GM23338 (cell line): ENCODE measurements around the gene TIMM44. TPM values are rescaled to one million over a fixed set of nuclear protein-coding genes. Genes with fewer than 3 reads are reported as not detected.

Experiments used
- ATAC-seq: fragments of 200-7000 bp; cut with Tn5 transposase; 3 replicates; pipeline ENCODE4 v1.9.1; 2020
- DNase-seq: peaks from one replicate; pipeline ENCODE4 v3.0.0-alpha.2; 2015; ENCODE audit warnings: low spot score
- H2AFZ ChIP-seq: fragments of 200-600 bp; sonication (generic); 2 replicates; pipeline ENCODE4 v1.8.0; 2016; ENCODE audit warnings: antibody characterized with exemption, mild to moderate bottlenecking, moderate library complexity
- H3F3A ChIP-seq: fragments of 200-600 bp; sonication (generic); replicated peaks from 2 replicates; pipeline ENCODE4 v1.8.0; 2017; ENCODE audit warnings: antibody characterized with exemption, mixed run types, low read depth
- H3K27ac ChIP-seq: fragments of 200-600 bp; sonication (generic); 2 replicates; pipeline ENCODE4 v1.6.1; 2016; ENCODE audit warnings: low read depth
- H3K27me3 ChIP-seq: fragments of 200-600 bp; sonication (generic); 2 replicates; pipeline ENCODE4 v1.8.0; 2016; ENCODE audit warnings: mild to moderate bottlenecking, mixed run types, moderate library complexity; ENCODE audit not compliant: insufficient read depth
- H3K36me3 ChIP-seq: fragments of 200-600 bp; sonication (generic); 2 replicates; pipeline ENCODE4 v1.8.0; 2016; ENCODE audit warnings: mild to moderate bottlenecking; ENCODE audit not compliant: insufficient read depth
- H3K4me1 ChIP-seq: fragments of 200-600 bp; sonication (generic); 2 replicates; pipeline ENCODE4 v1.8.0; 2016; ENCODE audit warnings: mild to moderate bottlenecking, moderate library complexity; ENCODE audit not compliant: insufficient read depth
- H3K4me2 ChIP-seq: fragments of 200-600 bp; sonication (generic); 2 replicates; pipeline ENCODE4 v1.7.1; 2017; ENCODE audit warnings: mixed run types
- H3K4me3 ChIP-seq: fragments of 200-600 bp; sonication (generic); 2 replicates; pipeline ENCODE4 v1.6.1; 2016; ENCODE audit warnings: mixed run types
- H3K79me2 ChIP-seq: fragments of 200-600 bp; sonication (generic); replicated peaks from 2 replicates; pipeline ENCODE4 v1.8.0; 2017; ENCODE audit warnings: mild to moderate bottlenecking; ENCODE audit not compliant: insufficient read depth
- H3K9me2 ChIP-seq: fragments of 200-600 bp; sonication (generic); 2 replicates; pipeline ENCODE4 v1.8.0; 2017; ENCODE audit not compliant: insufficient read depth
- H4K20me1 ChIP-seq: fragments of 200-600 bp; sonication (generic); replicated peaks from 2 replicates; pipeline ENCODE4 v1.8.0; 2017; ENCODE audit warnings: mild to moderate bottlenecking; ENCODE audit not compliant: insufficient read depth
- H3K27ac Mint-ChIP-seq: 2 replicates; pipeline ENCODE4 v1.8.0; 2020; ENCODE audit warnings: inconsistent platforms, mild to moderate bottlenecking, moderate library complexity, mixed read lengths
- H3K27me3 Mint-ChIP-seq: 3 replicates; pipeline ENCODE4 v1.8.0; 2022; ENCODE audit warnings: low read depth, mild to moderate bottlenecking, moderate library complexity, mixed read lengths, inconsistent platforms; ENCODE audit not compliant: insufficient read depth, poor library complexity
- H3K36me3 Mint-ChIP-seq: 3 replicates; pipeline ENCODE4 v1.8.0; 2021; ENCODE audit warnings: low read depth, mild to moderate bottlenecking, inconsistent platforms, moderate library complexity, mixed read lengths
- H3K4me1 Mint-ChIP-seq: 3 replicates; pipeline ENCODE4 v1.8.0; 2020; ENCODE audit warnings: mild to moderate bottlenecking, inconsistent platforms, mixed read lengths
- H3K4me3 Mint-ChIP-seq: 3 replicates; pipeline ENCODE4 v1.8.0; 2021; ENCODE audit warnings: moderate library complexity, mild to moderate bottlenecking, inconsistent platforms, mixed read lengths
- H3K9me3 Mint-ChIP-seq: 3 replicates; pipeline ENCODE4 v1.8.0; 2020; ENCODE audit warnings: moderate library complexity, mild to moderate bottlenecking, inconsistent platforms, mixed read lengths
- CREB1 ChIP-seq: fragments of 250-450 bp; sonication (Bioruptor Pico); IDR thresholded peaks from 2 replicates; pipeline ENCODE4 v1.5.0; 2020; ENCODE audit warnings: low read depth, mild to moderate bottlenecking, moderate library complexity
- EZH2 ChIP-seq: fragments of 200-600 bp; sonication (generic); IDR thresholded peaks from one replicate; pipeline ENCODE4 v1.8.0; 2017; ENCODE audit warnings: antibody characterized with exemption, mild to moderate bottlenecking, low read depth; ENCODE audit not compliant: unreplicated experiment
- EZH2phosphoT487 ChIP-seq: fragments of 200-600 bp; sonication (generic); IDR thresholded peaks from one replicate; pipeline ENCODE4 v1.8.1; 2018; ENCODE audit warnings: antibody characterized with exemption; ENCODE audit not compliant: unreplicated experiment
- JUNB ChIP-seq: IDR thresholded peaks from one replicate; pipeline ENCODE4 v1.6.1; 2016; ENCODE audit warnings: antibody characterized with exemption; ENCODE audit not compliant: unreplicated experiment
- NANOG ChIP-seq: IDR thresholded peaks from 2 replicates; pipeline ENCODE4 v1.6.1; 2016; ENCODE audit warnings: antibody characterized with exemption, borderline replicate concordance
- POLR2AphosphoS5 ChIP-seq: IDR thresholded peaks from 2 replicates; pipeline ENCODE4 v1.6.1; 2016; ENCODE audit warnings: antibody characterized with exemption, low read depth
- ZNF114 ChIP-seq: fragments of 250-450 bp; sonication (Bioruptor Pico); IDR thresholded peaks from 2 replicates; pipeline ENCODE4 v1.5.0; 2020; ENCODE audit warnings: mild to moderate bottlenecking, moderate library complexity
- ZNF331 ChIP-seq: fragments of 250-450 bp; sonication (Bioruptor Pico); IDR thresholded peaks from 2 replicates; pipeline ENCODE4 v1.5.0; 2020; ENCODE audit warnings: low read depth, mild to moderate bottlenecking, moderate library complexity
- polyA plus RNA-seq: library from polyadenylated mRNA; unstranded; fragments of >200 nt; fragmentation: Nextera tagmentation; extraction: Ambion mirVana; gene quantifications from 2 replicates; pipeline ENCODE4 v1.2.1, GENCODE V29; 2016
- total RNA-seq: library from RNA; depleted of rRNA; stranded (reverse); fragments of >200 nt; shearing (Covaris generic); gene quantifications from 2 replicates; pipeline ENCODE4 v1.2.3, GENCODE V29; 2014
- TF ChIP-seq, protein P1 (sequence below): fragments of 250-450 bp; sonication (Bioruptor Pico); IDR thresholded peaks from 2 replicates; pipeline ENCODE4 v1.5.0; 2020; ENCODE audit warnings: mild to moderate bottlenecking, moderate library complexity
- TF ChIP-seq, protein P2 (sequence below): IDR thresholded peaks from one replicate; pipeline ENCODE4 v1.6.1; 2018; ENCODE audit warnings: antibody characterized with exemption; ENCODE audit not compliant: unreplicated experiment
- TF ChIP-seq, protein P3 (sequence below): IDR thresholded peaks from 2 replicates; pipeline ENCODE4 v1.6.1; 2016; ENCODE audit warnings: antibody characterized with exemption

The TIMM44 gene
- total and polyA plus RNA-seq, 2 experiments from 2014 or later = 125 to 128 TPM

DNA sequence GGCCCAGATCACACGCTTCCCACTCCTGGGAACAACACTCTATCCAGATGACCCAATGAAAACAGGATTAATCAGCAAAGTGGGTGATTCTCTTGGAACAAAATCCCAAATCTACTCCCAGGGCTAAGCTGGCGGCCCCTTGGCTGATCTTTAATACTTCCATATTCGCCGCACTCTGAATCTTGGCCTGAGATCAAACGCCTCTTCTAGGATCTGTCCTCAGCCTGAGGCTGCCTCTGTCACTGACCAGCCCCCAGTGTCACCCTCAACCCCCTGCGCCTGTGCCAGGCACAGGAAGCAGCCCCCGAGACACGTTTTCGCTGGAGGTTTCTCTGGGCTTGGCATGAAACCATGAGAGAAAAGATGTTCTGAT, 15.1 kb downstream of the TIMM44 start (continued):
- TF ChIP-seq, protein P1, sequence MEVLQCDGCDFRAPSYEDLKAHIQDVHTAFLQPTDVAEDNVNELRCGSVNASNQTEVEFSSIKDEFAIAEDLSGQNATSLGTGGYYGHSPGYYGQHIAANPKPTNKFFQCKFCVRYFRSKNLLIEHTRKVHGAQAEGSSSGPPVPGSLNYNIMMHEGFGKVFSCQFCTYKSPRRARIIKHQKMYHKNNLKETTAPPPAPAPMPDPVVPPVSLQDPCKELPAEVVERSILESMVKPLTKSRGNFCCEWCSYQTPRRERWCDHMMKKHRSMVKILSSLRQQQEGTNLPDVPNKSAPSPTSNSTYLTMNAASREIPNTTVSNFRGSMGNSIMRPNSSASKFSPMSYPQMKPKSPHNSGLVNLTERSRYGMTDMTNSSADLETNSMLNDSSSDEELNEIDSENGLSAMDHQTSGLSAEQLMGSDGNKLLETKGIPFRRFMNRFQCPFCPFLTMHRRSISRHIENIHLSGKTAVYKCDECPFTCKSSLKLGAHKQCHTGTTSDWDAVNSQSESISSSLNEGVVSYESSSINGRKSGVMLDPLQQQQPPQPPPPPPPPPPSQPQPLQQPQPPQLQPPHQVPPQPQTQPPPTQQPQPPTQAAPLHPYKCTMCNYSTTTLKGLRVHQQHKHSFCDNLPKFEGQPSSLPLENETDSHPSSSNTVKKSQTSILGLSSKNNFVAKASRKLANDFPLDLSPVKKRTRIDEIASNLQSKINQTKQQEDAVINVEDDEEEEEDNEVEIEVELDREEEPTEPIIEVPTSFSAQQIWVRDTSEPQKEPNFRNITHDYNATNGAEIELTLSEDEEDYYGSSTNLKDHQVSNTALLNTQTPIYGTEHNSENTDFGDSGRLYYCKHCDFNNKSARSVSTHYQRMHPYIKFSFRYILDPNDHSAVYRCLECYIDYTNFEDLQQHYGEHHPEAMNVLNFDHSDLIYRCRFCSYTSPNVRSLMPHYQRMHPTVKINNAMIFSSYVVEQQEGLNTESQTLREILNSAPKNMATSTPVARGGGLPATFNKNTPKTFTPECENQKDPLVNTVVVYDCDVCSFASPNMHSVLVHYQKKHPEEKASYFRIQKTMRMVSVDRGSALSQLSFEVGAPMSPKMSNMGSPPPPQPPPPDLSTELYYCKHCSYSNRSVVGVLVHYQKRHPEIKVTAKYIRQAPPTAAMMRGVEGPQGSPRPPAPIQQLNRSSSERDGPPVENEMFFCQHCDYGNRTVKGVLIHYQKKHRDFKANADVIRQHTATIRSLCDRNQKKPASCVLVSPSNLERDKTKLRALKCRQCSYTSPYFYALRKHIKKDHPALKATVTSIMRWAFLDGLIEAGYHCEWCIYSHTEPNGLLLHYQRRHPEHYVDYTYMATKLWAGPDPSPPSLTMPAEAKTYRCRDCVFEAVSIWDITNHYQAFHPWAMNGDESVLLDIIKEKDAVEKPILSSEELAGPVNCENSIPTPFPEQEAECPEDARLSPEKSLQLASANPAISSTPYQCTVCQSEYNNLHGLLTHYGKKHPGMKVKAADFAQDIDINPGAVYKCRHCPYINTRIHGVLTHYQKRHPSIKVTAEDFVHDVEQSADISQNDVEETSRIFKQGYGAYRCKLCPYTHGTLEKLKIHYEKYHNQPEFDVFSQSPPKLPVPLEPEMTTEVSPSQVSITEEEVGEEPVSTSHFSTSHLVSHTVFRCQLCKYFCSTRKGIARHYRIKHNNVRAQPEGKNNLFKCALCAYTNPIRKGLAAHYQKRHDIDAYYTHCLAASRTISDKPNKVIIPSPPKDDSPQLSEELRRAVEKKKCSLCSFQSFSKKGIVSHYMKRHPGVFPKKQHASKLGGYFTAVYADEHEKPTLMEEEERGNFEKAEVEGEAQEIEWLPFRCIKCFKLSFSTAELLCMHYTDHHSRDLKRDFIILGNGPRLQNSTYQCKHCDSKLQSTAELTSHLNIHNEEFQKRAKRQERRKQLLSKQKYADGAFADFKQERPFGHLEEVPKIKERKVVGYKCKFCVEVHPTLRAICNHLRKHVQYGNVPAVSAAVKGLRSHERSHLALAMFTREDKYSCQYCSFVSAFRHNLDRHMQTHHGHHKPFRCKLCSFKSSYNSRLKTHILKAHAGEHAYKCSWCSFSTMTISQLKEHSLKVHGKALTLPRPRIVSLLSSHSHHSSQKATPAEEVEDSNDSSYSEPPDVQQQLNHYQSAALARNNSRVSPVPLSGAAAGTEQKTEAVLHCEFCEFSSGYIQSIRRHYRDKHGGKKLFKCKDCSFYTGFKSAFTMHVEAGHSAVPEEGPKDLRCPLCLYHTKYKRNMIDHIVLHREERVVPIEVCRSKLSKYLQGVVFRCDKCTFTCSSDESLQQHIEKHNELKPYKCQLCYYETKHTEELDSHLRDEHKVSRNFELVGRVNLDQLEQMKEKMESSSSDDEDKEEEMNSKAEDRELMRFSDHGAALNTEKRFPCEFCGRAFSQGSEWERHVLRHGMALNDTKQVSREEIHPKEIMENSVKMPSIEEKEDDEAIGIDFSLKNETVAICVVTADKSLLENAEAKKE (CRISPR knock-in tag) = no peak
- no peak for TF ChIP-seq EZH2phosphoT487

DNA sequence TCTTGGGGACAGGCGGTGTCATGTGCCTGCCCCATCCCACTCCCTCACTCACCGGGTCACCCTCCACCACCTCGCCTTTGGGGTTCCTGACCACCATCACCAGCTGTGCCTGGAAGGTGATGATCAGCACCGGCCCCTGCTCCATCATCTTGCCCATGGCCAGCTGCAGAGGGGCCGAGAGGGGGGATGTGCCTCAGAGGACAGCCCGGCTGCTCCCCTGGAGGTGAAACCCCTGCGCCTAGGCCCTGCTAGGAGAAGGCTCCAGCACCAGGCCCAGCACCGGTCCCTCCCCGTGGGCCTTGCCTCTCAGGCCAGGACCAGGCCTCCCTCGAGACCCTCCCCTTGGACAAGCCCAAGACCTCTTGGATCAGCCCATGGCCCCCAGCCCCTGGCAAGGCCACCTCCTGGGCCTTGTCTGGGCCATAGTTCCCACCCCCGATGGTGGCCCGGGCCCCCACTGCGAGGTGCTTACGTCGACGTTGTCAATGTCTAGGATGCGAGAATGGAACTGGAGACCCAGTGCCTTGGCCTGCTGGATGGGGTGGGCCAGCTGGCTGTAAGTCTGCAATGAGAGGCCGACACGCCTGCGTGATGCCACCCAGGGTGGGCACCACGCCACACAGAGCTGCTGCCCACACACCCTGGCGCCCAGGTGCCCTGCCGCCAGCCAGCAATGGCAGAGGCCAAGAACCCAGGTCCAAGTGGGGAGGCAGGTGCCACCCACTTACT, 15.7 kb downstream of the TIMM44 start:
- Mint-ChIP-seq H3K9me3 (no peaks in the 10 kb centered on the region), H3K27ac (no peak overlapping the region), H3K4me1 (peaks cover 4% of the 10 kb centered on the region), H3K36me3 (peaks cover 39% of the 10 kb centered on the region), H3K4me3 (no peak overlapping the region), H3K27me3 (peaks cover 21% of the 10 kb centered on the region)
- no peaks in the 10 kb centered on the region for H3K79me2 ChIP-seq
- no peak for DNase-seq
- H3K36me3 ChIP-seq = no peaks in the 10 kb centered on the region; the same call in 1 of the 2 replicates
- no peak overlapping the region for H2AFZ ChIP-seq
- no peak overlapping the region for H3K27ac ChIP-seq
- peaks cover 4% of the 10 kb centered on the region; the same call in 1 of the 2 replicates for H3K4me1 ChIP-seq
- no peak overlapping the region for H3K4me3 ChIP-seq
- no peak overlapping the region for H3K4me2 ChIP-seq
- peaks cover 6% of the 10 kb centered on the region; the same call in 1 of the 2 replicates for H4K20me1 ChIP-seq
- no peak for ATAC-seq
- no peaks in the 10 kb centered on the region for H3K27me3 ChIP-seq
- no peaks in the 10 kb centered on the region for H3K9me2 ChIP-seq
- H3F3A ChIP-seq = peaks cover 31% of the 10 kb centered on the region
- TF ChIP-seq, protein P2, sequence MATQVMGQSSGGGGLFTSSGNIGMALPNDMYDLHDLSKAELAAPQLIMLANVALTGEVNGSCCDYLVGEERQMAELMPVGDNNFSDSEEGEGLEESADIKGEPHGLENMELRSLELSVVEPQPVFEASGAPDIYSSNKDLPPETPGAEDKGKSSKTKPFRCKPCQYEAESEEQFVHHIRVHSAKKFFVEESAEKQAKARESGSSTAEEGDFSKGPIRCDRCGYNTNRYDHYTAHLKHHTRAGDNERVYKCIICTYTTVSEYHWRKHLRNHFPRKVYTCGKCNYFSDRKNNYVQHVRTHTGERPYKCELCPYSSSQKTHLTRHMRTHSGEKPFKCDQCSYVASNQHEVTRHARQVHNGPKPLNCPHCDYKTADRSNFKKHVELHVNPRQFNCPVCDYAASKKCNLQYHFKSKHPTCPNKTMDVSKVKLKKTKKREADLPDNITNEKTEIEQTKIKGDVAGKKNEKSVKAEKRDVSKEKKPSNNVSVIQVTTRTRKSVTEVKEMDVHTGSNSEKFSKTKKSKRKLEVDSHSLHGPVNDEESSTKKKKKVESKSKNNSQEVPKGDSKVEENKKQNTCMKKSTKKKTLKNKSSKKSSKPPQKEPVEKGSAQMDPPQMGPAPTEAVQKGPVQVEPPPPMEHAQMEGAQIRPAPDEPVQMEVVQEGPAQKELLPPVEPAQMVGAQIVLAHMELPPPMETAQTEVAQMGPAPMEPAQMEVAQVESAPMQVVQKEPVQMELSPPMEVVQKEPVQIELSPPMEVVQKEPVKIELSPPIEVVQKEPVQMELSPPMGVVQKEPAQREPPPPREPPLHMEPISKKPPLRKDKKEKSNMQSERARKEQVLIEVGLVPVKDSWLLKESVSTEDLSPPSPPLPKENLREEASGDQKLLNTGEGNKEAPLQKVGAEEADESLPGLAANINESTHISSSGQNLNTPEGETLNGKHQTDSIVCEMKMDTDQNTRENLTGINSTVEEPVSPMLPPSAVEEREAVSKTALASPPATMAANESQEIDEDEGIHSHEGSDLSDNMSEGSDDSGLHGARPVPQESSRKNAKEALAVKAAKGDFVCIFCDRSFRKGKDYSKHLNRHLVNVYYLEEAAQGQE = no peak
- TF ChIP-seq EZH2phosphoT487 (no peak), ZNF114 (no peak), CREB1 (CRISPR knock-in tag) (no peak), ZNF331 (CRISPR knock-in tag) (no peak), JUNB (no peak), NANOG (no peak), POLR2AphosphoS5 (no peak), EZH2 (no peak)
- TF ChIP-seq, protein P3, sequence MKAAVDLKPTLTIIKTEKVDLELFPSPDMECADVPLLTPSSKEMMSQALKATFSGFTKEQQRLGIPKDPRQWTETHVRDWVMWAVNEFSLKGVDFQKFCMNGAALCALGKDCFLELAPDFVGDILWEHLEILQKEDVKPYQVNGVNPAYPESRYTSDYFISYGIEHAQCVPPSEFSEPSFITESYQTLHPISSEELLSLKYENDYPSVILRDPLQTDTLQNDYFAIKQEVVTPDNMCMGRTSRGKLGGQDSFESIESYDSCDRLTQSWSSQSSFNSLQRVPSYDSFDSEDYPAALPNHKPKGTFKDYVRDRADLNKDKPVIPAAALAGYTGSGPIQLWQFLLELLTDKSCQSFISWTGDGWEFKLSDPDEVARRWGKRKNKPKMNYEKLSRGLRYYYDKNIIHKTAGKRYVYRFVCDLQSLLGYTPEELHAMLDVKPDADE = no peak
